GOT3 (cell line): ENCODE data around the gene UNC5A.
A peak's percentile ranks its signal among the peaks of the same experiment; 100 is the strongest.

Experiments
- DNase-seq: peaks from one replicate; lab custom pipeline; 2025; ENCODE audit warnings: mixed read lengths; lab: John Stamatoyannopoulos, UW

UNC5A gene

DNA sequence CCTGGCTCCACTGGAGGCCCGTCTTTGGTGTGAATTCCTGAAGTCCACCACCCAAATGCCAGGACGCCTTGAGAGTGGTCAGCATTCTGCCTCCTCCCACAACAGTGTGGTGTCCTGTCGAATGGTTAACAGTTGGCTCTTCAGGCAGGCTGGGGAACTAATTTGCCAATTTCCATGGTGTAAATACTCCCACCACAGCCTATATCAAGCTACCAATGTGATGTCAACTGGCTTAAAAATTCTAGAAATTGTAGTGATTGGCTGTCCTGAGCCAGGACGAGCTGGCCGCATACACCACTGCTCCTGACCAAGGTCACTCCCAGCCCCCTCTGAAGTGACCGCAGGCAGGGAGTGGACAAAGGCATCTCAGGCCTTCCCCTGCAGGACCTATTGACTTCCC is 11.1 kb downstream of the UNC5A start:
- no peak for DNase-seq

DNA sequence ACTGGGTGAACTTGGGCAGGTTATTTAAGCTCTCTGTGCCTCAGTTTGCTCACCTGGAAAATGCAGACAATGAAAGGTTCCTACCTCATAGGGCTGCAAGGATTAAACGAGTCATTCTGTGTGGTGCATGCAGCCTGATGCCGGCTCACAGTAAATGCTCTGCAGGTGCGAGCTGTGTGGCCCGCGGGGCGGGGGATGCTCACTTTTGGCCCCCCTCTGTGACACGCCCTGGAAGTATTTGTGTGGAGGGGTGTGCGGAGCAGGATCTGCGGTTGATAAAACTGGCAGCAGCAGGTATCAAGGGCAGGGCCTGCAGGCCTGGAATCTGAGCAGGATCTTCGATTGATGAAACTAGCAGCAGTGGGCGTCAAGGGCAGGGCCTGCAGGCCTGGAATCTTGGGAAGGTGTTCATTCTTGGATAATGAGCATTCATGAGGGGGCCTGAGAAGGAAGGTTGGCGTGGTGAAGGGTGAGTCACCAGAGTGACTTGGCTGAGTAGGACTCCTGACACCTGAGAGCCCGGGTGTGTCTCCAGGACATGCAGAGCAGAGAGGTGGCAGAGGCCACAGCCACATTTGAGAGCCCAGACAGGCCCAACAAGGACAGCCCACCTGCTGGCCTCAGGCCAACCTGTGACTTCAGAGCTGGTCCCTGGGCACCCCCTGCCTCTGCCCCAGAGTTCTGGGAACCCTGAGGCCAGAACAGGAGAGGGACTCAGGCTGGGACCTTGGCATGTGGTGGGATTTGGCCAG is 11.9 kb downstream of the UNC5A start:
- DNase-seq, result no peak

DNA sequence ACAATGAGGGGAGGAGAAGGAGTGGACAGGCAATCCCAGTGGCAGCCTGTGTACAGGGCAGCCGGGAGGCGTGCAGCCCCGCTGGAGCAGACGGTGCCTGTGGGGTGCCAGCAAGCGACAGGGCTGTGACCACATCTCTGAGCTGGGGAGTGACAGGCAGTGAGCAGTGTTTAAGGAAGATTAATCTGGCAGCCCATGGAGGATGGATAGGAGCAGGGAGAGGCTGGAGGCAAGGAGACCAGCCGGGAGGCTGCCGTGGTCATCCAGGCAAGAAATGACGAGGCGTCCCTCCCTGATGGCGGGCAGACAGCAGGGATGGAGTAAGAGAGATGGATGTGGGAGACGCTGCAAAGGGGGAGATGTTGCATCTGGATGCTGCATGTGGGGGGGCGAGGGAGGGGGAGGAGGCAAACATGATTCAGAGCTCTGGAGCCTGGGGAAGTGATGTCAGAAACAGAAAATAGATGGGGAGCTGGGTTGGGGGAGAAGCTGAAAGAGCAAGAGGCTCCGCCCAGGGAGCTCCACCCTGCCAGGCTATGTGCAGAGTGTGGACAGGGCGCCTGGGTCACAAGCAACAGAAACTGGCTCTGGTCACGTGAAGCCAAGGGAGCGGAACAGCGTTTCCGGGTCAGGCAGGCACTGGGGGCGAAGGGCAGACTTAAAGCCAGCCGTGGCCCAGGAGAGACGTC is 12.6 kb downstream of the UNC5A start:
- DNase-seq, result no peak

DNA sequence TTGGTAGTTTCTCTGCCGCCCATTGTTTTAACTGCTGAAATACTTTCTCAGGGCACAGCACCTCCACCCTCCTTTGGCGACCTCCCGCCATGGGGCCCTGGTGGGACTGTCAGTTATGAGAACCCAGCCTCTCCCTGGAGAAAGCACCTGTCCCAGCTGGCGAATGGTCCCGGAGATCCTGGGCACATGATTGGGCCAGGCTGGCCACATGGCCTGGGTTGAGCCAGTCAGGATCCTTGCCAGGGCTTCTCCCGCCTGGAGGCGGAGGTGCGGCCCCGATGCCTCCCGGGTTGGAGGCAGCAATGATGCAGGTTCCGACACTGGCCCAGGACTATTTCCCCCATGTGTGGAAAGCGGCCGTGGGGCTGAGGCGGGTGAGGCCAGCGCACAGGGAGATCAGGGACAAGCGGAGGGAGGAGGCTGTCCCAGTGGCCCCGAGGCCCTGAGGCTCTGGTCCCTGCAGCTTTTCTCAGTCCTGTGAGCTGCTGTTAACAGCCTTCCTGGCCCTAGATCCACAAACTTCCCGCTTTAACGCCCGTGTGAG is 13.6 kb downstream of the UNC5A start:
- no peak for DNase-seq

DNA sequence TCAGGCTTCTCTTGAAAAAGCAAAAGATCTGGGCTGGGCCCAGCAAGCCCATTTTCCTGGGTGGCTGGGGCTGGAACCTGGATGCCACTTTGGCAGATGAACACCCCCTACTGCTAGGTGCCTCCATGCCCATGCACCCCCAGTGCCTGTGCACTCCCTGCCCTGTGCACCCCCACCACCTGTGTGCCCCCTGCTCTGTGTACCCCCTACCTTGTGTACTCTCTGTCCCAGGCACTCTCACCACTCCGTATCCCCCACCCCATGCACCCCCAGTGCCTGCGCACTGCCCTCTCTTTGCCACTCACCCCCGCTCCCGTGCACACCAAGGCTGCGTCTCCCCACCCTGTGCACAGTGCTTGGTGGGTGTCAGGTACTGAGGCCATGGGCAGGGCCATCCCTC is 14.2 kb downstream of the UNC5A start:
- no peak for DNase-seq

DNA sequence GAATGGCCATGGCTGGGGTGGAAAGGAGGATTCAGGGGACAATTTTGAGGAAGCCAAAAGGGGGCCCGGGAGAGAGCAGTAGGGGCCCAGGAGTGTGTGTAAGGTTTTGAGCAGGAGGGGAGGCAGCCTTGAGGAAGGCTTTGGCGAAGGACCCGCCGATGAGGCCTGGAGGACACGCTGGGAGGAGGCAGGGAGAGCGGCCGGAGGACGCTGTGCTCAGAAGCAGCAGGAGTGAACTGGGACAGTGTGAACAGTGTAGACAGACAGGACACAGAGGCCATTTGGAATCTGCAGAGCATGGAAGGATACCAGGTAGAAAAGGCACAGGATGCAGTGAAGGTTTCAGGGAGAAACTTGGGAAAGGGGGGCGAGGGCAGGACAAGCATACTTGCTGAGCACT is 14.9 kb downstream of the UNC5A start:
- DNase-seq, result no peak

DNA sequence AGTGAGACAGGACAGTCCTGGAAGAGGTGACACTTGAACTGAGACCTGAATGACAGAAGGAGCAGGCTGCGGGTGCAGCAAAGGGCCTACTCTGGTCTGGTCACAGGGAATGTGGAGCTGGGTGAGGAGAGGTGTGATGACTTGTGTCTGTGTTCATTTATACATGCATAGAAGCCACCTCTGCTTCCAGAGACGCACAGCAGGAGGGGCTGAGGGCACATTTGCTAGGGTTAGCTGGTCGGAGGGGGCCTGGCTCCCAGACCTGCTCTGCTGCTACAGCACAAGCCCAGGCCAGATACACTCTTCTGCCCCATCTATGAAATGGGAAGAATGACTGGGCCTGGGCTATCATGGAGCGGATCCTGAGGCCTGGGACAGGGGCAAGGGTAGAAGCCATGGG is 15.6 kb downstream of the UNC5A start:
- DNase-seq, result no peak

DNA sequence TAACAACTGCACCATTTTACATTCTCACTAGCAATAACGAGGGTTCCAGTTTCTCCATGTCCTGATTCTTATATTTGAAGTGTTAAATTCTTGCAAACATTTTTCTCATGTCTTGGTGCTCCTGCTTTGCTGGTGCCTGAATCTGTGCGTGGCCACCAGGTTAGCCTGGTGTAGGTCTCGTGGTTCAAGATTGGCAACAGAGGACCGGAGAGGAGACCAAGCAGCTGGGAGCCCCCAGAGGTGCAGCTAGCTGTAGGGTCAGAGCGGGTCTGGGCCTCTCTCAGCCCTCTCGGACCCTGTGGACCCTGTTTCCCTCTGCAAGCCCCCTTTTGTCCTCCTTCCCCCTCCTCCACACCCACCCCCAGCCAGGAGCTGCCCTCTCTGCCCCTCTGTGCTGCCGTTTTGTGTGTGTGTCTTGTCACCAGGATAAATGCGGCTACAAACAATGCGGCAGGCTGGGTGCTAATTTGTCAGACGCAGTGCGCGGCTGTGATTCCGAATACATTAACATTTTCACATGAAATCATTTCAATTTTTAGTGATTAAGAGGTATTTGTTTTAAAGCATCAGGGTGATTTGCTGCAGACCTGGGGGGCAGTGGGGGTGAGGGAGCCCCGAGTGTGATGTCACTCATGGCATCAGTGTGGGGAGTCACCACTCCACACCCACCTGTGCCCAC is 17.5 kb downstream of the UNC5A start:
- no peak for DNase-seq

DNA sequence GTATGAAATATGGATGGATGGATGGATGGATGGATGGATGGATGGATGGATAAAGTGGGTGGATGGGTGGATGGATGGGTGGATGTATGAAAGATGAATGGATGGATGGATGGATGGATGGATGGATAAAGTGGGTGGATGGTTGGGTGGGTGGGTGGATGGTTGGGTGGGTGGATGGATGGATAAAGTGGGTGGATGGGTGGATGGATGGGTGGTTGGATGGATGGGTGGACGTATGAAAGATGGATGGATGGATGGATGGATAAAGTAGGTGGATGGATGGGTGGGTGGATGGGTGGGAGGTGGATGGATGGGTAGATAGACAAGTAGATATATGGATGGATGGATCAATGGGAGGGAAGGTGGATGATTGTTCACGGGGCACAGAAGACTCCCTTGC is 19.0 kb downstream of the UNC5A start:
- no peak for DNase-seq

DNA sequence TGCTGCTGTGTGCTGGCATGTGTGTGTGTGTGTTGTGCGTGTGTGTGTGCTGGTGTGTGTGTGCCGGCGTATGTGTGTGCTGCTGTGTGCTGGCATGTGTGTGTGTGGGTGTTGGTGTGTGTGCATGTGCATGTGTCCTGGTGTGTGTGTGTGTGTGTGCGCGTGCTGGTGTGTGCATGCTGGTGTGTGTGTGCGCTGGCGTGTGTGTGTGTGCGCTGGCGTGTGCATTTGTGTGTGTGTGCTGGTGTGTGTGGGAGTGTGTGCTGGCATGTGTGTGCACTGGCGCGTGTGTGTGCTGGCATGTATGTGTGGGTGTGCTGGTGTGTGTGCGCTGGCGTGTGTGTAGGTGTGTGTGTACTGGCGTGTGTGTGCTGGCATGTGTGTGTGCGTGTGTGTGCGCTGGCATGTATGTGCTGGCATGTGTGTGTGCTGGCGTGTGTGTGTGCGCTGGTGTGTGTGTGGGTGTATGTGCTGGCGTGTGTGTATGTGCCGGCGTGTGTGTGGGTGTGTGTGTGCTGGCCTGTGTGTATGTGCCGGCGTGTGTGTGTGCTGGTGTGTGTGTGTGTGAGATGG is 20.1 kb downstream of the UNC5A start:
- no peak for DNase-seq

DNA sequence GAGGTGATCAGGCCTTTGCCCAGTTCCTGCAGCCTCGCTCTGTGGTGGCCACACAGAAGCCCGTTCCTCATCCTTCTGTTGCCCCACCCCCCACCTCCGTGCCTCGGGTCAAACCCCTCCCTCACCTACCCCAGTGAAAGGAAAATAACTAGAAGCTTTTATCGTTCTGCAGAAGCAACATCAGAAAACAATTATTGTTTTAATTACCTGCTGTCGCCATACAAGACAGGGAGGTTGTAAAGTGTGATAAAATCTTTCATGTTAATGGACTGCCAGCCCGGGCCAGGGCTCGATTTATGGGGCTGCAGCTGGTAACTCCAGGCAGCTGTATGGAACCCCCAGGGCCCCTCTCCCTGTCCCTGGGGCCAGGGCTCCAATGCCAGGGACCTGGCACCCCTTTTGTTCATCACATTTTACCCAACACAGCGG is 20.6 kb downstream of the UNC5A start:
- DNase-seq, result no peak

DNA sequence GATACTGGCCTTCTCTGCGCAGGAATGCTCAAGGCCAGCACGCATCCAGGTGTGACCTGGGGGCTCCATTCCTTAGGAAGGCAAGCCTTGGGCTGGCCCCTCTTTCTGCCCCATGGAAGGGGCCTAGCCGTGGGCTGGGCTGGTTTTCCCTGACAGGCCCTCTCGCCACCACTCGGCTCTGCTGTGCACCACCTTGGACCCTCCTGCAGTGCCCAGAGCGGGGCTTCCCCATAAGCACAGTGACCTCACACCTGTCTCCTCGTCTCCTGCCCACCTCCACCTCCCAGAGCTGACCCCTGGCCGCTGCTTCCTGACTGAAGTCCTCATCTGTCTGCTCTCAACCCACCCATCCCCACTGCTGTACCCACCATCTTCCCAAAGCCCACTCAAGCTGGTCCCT is 21.1 kb downstream of the UNC5A start:
- DNase-seq, result no peak

DNA sequence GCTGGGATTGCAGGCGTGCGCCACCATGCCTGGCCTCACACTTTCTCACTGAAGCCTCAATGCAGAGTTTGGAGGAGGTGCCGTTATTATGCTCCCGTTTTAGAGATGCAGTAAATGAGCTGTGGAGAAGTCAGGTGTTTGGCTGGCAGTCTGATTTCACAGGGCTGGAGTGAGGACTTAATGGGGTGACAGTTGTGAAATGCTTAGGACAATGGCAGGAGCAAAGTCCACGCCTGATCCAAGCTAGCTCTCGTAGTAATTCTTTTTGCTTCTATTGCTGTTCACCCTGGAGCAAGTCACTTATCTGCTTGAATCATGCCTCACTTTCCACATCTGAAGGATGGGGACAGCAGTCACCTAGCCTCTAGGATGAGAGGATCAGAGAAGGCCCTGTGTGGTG is 21.8 kb downstream of the UNC5A start:
- DNase-seq, result no peak

DNA sequence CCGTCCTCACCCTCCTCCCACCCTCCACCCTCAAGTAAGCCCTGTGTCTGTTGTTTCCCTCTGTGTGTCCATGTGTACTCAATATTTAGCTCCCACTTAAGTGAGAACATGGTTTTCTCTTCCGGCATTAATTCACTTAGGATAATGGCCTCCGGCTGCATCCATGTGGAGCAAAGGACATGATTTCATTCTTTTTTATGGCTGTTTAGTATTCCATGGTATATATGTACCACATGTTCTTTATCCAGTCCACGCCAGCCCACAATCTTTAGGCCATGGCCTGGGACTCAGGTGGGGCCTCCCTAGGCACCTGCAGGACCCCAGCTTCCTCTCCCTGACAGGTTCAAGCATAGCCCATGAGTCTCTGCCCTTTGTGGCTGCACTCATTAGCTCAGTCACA is 22.9 kb downstream of the UNC5A start:
- no peak for DNase-seq

DNA sequence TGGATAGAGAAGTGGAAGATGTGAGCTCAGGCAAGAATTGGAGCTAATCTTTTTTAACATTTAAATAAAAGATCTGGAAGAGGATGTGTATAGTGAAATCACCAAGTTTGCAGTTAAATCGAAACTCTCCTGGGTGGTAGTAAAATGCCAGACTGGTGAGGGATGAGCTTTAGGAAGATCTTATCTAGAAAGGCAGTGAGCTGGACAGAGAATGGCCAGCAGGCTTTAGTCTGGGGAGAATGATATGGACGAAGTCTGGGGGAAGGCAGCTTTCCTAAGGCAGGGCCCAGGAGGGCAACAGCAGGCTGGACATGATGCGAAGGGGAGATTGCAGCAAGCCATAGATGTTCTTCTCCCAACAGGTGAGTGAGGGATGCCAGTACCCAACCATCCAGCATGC is 25.6 kb downstream of the UNC5A start:
- DNase-seq, result no peak

DNA sequence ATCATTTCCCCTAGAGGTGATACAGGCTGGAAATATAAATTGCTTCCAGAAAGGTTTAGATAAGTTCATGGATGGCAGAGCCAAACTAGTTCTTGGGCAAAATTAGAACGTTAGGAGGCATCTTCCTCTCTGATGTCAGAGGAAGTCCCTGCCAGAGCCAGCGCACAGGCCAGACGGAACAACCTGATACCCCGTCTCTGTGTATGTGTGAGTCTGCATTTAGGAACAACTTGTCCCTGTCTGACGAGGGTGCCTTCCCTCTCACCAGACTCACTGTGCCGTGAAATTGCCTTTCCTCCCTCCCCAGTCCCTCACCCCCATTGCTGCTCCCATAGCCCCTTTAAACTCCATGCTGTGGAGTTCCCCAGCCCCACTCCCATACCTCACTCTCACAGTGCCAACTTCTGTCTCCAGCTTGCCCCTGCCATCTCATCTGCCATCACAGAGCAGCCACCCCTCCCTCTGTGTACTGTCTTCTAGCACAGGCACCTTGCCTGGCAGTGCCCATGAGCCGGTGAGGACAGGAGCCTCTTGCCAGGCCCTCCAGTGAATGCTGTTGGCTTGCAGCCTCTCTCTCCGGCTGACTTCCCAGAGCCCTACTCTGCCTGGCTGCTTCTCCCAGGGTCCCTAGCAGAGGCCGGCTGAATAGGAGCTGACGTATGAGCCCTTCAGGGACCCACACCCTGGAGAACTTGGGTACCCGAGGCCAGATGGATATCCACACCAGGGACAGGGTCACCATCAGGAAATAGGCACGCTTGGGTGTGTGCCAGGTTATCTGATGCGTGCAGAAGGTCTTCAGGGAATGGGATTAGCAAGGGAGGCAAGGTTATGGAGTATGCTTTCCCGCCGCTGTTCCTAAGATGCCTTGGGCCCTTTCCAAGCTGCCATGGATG is 26.7 kb downstream of the UNC5A start:
- DNase-seq, result no peak

DNA sequence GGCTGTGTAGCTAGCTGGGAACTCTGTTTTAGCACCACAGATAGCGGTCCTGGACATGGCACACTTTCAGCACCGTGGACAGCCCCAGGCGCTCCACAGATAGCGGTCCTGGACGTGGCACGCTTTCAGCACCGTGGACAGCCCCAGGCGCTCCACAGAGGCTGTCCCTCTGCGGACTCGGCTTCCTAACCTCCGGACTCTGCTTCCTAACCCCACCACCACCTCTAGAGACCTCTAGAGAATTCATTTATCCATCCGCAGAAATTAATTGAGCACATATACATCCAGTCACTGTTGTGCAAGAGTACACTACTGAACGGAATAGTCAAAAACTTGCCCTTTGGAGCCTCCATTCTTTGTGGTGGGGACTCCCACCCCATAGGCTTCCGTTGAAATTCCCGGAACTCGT is 27.4 kb downstream of the UNC5A start:
- peak; percentile 80 for DNase-seq

DNA sequence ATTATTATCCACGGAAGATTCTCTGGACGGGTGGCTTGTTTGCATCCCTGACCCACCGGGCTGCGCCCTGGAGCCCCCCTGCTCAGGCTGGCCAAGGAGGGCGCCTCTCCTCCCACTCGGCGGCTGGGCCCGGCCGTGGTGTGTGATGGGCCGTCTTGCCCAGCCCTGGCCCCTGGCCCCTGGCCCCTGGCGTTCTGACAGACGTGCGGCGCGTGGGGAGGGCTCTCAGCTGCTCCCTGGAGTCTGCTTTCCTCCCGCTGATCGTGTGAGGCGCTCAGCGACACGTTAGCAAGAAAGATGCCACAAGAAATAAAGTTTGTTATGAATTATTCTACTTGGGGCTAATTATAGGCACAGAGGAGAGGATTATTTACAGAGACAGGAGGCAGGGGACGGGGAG is 33.3 kb downstream of the UNC5A start:
- no peak for DNase-seq

DNA sequence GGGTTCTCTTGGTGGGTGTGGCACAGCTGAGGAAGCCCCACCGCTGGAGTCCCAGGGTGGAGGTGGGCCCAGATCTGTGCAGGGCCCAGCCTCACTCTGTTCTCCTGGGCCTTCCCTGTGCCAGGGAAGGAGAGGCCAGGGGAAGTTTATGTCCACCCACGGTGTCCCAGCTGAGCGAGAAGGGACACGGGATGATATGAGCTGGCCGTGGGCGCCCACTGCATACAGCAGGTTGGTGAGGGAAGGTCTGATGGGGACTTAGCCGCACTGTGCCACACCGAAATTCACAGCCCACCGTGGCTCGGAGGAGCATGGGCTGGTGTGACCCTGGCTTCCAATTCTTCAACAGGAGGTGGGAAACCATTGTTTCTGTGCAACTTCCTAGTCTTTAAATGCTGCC is 33.9 kb downstream of the UNC5A start:
- DNase-seq, result no peak

DNA sequence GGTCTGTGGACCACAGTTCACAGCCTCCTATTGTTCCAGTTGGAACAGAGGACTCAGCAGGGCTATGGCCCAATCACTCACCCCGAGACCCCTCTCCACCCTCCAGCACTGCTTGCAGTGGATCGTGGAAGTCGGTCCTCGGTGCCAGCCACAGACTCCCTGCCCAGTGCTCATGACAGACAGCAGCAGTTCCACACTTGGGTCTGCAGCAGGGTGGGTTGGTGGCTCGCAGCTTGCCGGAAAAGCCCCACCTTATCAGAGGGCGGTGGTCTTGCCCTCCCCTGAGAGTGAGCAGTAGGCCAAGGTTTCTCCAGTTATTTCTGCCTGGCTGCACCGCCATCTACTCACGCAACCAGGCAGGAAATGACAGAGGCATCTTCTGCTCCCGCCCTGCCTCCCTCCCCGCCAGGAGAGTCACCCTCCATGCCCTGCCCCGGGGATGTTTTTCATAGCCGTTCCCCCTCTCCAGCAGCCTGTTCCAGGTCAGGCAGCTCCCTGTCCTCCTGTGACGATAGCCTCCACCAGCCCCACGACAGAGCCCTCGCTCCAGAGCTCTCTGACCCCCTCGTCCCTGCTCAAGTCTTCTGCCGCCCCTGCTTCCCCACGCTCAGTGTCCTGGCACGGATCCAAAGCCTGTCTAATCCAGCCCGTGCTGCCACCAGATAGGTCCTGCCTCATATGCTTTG is 34.5 kb downstream of the UNC5A start:
- no peak for DNase-seq

DNA sequence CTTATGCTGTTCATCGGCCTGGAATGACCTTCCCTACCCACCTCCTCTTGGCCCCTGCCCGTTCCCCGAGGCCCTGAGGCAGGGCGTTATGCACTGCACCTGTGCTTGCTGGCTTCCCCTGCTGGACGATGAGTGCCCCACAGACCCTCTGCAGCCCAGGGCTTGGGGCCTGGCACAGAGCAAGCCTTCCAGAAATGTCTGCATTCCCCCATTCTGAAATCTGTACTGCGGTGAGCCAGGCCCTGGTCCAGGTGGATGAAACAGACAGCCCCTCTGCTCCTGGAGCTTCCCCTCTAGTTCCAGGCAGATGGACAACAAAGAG is 35.0 kb downstream of the UNC5A start:
- no peak for DNase-seq
